HCT116 (cell line): Measurements from ENCODE around the gene ZNF507. TPM values are rescaled to one million over a fixed set of nuclear protein-coding genes. Genes with fewer than 3 reads are reported as not detected.

Source experiments
- ATAC-seq: fragments of 200-7000 bp; cut with Tn5 transposase; 2 replicates; pipeline ENCODE4 v1.9.1; 2020; ENCODE audit warnings: mild to moderate bottlenecking, moderate library complexity
- BruUV-seq: library from RNA; stranded (reverse); fragments of 400-500 nt; replicated peaks from 2 replicates; lab custom pipeline; 2021; lab: Mats Ljungman, UMichigan
- CTCF ChIA-PET: fragments of 300-600 bp; sonication (Branson Sonifier 250); formaldehyde crosslinking; loops from one replicate; lab custom pipeline; 2021; ENCODE audit warnings: antibody characterized with exemption; lab: Charles Lee
- POLR2A ChIA-PET: fragments of 300-600, 350-600 bp; sonication (Branson Sonifier 250); formaldehyde crosslinking; loops from one replicate; lab custom pipeline; 2021; ENCODE audit warnings: antibody characterized with exemption; lab: Charles Lee
- RAD21 ChIA-PET, 2 experiments: fragments of 300-600 bp; sonication (Branson Sonifier 250); formaldehyde crosslinking; loops; one replicate each; lab custom pipeline; 2023; ENCODE audit warnings: low total read pairs in 2 of 2; ENCODE audit not compliant: uncharacterized antibody in 2 of 2, unreplicated experiment in 2 of 2, low non-redundant PET in 1 of 2; lab: Charles Lee
- DNase-seq: peaks from one replicate; pipeline ENCODE4 v3.0.0-alpha.2; 2010; ENCODE audit warnings: low read depth, low spot score
- H2AFZ ChIP-seq: fragments of 200-600 bp; shearing (Covaris generic), sonication (generic); 2 replicates; pipeline ENCODE4 v1.6.1; 2017; ENCODE audit warnings: low read depth, mixed run types, mixed read lengths, antibody characterized with exemption, low read length; ENCODE audit not compliant: poor library complexity, severe bottlenecking
- H3K27ac ChIP-seq: 2 replicates; pipeline ENCODE4 v1.5.1; 2012; ENCODE audit warnings: low read depth, low read length
- H3K27me3 ChIP-seq: fragments of 200-600 bp; sonication (generic); 2 replicates; pipeline ENCODE4 v1.6.1; 2016; ENCODE audit warnings: mixed run types, low read length, mixed read lengths; ENCODE audit not compliant: insufficient read depth
- H3K36me3 ChIP-seq, 2 experiments: fragments of 200-500 bp in 1 of 2; fragments of 200-600 bp in 1 of 2; sonication (Bioruptor generic) in 1 of 2; sonication (generic) in 1 of 2; 2 replicates each; pipeline versions ENCODE4 v1.5.1 to v1.6.1; 2014 to 2016; ENCODE audit warnings: low read length in 2 of 2, inconsistent platforms in 1 of 2, mixed read lengths in 1 of 2, mixed run types in 1 of 2; ENCODE audit not compliant: insufficient read depth in 2 of 2, control insufficient read depth in 1 of 2
- H3K4me1 ChIP-seq, 2 experiments: fragments of 200-600 bp in 1 of 2; sonication (generic) in 1 of 2; 2 replicates each; pipeline versions ENCODE4 v1.5.1 to v1.6.1; 2012 to 2017; ENCODE audit warnings: low read length in 2 of 2, inconsistent platforms in 1 of 2, mild to moderate bottlenecking in 1 of 2, mixed read lengths in 1 of 2, mixed run types in 1 of 2, moderate library complexity in 1 of 2; ENCODE audit not compliant: insufficient read depth in 2 of 2, control insufficient read depth in 1 of 2
- H3K4me2 ChIP-seq: fragments of 200-600 bp; sonication (generic); 2 replicates; pipeline ENCODE4 v1.6.1; 2017; ENCODE audit warnings: mixed run types, low read length, mixed read lengths
- H3K4me3 ChIP-seq, 2 experiments: fragments of 200-600 bp in 1 of 2; sonication (generic) in 1 of 2; replicated peaks in 1 of 2; 2 replicates each; pipeline ENCODE4 v1.5.1; 2011 to 2016; ENCODE audit warnings: low read length in 2 of 2, control low read depth in 1 of 2, low read depth in 1 of 2, mild to moderate bottlenecking in 1 of 2, mixed read lengths in 1 of 2, mixed run types in 1 of 2
- H3K79me2 ChIP-seq: fragments of 200-600 bp; sonication (generic); 2 replicates; pipeline ENCODE4 v1.6.1; 2017; ENCODE audit warnings: mild to moderate bottlenecking, mixed run types, low read length, moderate library complexity, mixed read lengths; ENCODE audit not compliant: insufficient read depth
- H3K9ac ChIP-seq: fragments of 200-600 bp; sonication (generic); 2 replicates; pipeline ENCODE4 v1.6.1; 2016; ENCODE audit warnings: low read length, mixed read lengths
- H3K9me2 ChIP-seq: fragments of 200-600 bp; sonication (generic), shearing (Covaris generic); 2 replicates; pipeline ENCODE4 v1.6.1; 2017; ENCODE audit warnings: mixed run types, mild to moderate bottlenecking, moderate library complexity; ENCODE audit not compliant: insufficient read depth
- H3K9me3 ChIP-seq, 2 experiments: fragments of 200-500 bp in 1 of 2; fragments of 200-600 bp in 1 of 2; sonication (Bioruptor generic) in 1 of 2; sonication (generic) in 1 of 2; 2 replicates each; pipeline ENCODE4 v1.6.1; 2014 to 2017; ENCODE audit warnings: low read length in 2 of 2, mixed read lengths in 2 of 2, inconsistent platforms in 1 of 2, low read depth in 1 of 2, mild to moderate bottlenecking in 1 of 2, mixed run types in 1 of 2, moderate library complexity in 1 of 2; ENCODE audit not compliant: control insufficient read depth in 1 of 2, insufficient read depth in 1 of 2
- H4K20me1 ChIP-seq: fragments of 200-600 bp; sonication (generic), shearing (Covaris generic); 2 replicates; pipeline ENCODE4 v1.6.1; 2017; ENCODE audit warnings: mixed run types, mild to moderate bottlenecking, moderate library complexity; ENCODE audit not compliant: insufficient read depth
- ATF3 ChIP-seq: IDR thresholded peaks from 2 replicates; pipeline ENCODE4 v1.6.1; 2012
- CBX3 ChIP-seq: IDR thresholded peaks from 2 replicates; pipeline ENCODE4 v1.6.1; 2012; ENCODE audit warnings: low read depth
- CEBPB ChIP-seq: IDR thresholded peaks from 2 replicates; pipeline ENCODE4 v1.6.1; 2012; ENCODE audit warnings: low read depth
- EGR1 ChIP-seq: IDR thresholded peaks from 2 replicates; pipeline ENCODE4 v1.6.1; 2012; ENCODE audit warnings: low read depth
- ELF1 ChIP-seq: IDR thresholded peaks from 2 replicates; pipeline ENCODE4 v1.6.1; 2012; ENCODE audit warnings: low read depth, borderline replicate concordance
- EZH2 ChIP-seq: fragments of 200-600 bp; sonication (generic); IDR thresholded peaks from 2 replicates; pipeline ENCODE4 v1.6.1; 2017; ENCODE audit warnings: antibody characterized with exemption, mixed run types
- EZH2phosphoT487 ChIP-seq: fragments of 200-600 bp; IDR thresholded peaks from 2 replicates; pipeline ENCODE4 v1.6.1; 2018; ENCODE audit warnings: antibody characterized with exemption, borderline replicate concordance
- POLR2A ChIP-seq: IDR thresholded peaks from 2 replicates; pipeline ENCODE4 v1.7.0; 2011; ENCODE audit warnings: borderline replicate concordance; ENCODE audit not compliant: insufficient read depth, insufficient read length; ENCODE audit errors: extremely low read depth
- POLR2AphosphoS5 ChIP-seq: IDR thresholded peaks from 2 replicates; pipeline ENCODE4 v1.6.1; 2011; ENCODE audit warnings: mild to moderate bottlenecking, low read depth, low read length, moderate library complexity
- RAD21 ChIP-seq: IDR thresholded peaks from 2 replicates; pipeline ENCODE4 v1.6.1; 2012; ENCODE audit warnings: low read depth, mild to moderate bottlenecking
- SIN3A ChIP-seq: IDR thresholded peaks from 2 replicates; pipeline ENCODE4 v1.6.1; 2012; ENCODE audit warnings: low read depth
- SP1 ChIP-seq: IDR thresholded peaks from 2 replicates; pipeline ENCODE4 v1.6.1; 2012; ENCODE audit warnings: low read depth
- TCF7L2 ChIP-seq: IDR thresholded peaks from 2 replicates; pipeline ENCODE4 v1.7.0; 2011; ENCODE audit warnings: borderline replicate concordance, inconsistent platforms; ENCODE audit not compliant: insufficient read depth, insufficient read length; ENCODE audit errors: extremely low read depth
- YY1 ChIP-seq: IDR thresholded peaks from 2 replicates; pipeline ENCODE4 v1.6.1; 2011; ENCODE audit warnings: low read length, low read depth, moderate library complexity, mild to moderate bottlenecking; ENCODE audit not compliant: insufficient replicate concordance; ENCODE audit errors: extremely low read depth
- intact Hi-C: fragments of 100-400 bp; cut with micrococcal nuclease; formaldehyde crosslinking; loops from 2 replicates; pipeline ENCODE4 v1.10.0; 2022
- total RNA-seq: library from RNA; stranded (reverse); gene quantifications from one replicate; pipeline ENCODE4 v1.2.1, GENCODE V29; 2021; ENCODE audit not compliant: unreplicated experiment
- TF ChIP-seq, protein P1 (sequence below), 3 experiments: fragments of 200-600 bp in 1 of 3; sonication (generic) in 1 of 3; IDR thresholded peaks in 2 of 3; conservative IDR thresholded peaks in 1 of 3; 2 replicates each; pipeline ENCODE4 v1.5.1; 2012 to 2017; ENCODE audit warnings: low read depth in 2 of 3, low read length in 2 of 3, antibody characterized with exemption in 1 of 3, borderline replicate concordance in 1 of 3, control low read depth in 1 of 3, mild to moderate bottlenecking in 1 of 3, mixed read lengths in 1 of 3, mixed run types in 1 of 3, moderate library complexity in 1 of 3; ENCODE audit not compliant: insufficient read depth in 1 of 3
- TF ChIP-seq, protein P2 (sequence below): IDR thresholded peaks from 2 replicates; pipeline ENCODE4 v1.6.1; 2011; ENCODE audit warnings: mild to moderate bottlenecking, low read length, moderate library complexity; ENCODE audit not compliant: insufficient replicate concordance; ENCODE audit errors: extremely low read depth

Gene ZNF507
- total RNA-seq, 1 experiment from 2014 or later = 27.4 TPM

DNA sequence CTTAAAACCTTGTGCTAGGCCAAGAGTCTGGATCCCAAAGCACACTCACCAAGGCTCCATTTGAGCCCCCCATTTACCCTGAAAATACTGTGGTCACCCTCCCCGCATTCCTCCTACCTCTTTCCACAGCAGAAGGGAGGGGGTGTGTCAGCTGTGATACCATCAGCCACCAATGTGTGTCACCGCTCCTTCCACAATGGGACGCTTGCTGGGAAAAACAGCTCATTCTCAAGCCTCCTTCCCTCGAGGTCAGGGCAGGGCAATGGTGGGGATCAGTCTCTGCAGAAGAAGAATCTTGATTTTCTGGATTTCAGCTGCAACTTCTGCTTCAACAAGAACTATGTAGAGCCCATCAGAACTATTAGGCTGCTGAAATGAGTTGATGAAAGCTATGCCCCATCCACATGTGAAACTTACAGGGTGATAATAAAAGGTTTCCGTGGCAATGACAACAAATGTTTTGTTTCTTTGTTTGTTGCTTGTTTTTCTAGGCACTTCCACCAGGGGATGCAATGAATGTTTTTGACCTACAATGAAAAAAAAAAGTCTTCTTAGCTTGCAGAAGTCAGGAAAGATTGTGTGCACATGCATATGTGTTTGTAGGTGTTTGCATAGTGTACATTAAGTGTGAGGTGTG lies 26.4 kb upstream of the ZNF507 start:
- Histone ChIP-seq H3K27me3 (peaks cover 3% of the 10 kb centered on the region), H3K36me3 (no peaks in the 10 kb centered on the region), H4K20me1 (no peaks in the 10 kb centered on the region), H3K9ac (no peak overlapping the region), H3K4me1 (peaks cover 0 to 6% of the 10 kb centered on the region in 2 experiments; a peak in 2 of 4 replicates), H2AFZ (no peak overlapping the region), H3K9me3 (no peaks in the 10 kb centered on the region), H3K27ac (no peak overlapping the region), H3K79me2 (no peaks in the 10 kb centered on the region), H3K9me2 (no peaks in the 10 kb centered on the region), H3K4me3 (no peak overlapping the region), H3K4me2 (peak overlapping the region; percentile 5; the same call in 1 of the 2 replicates)
- POLR2A ChIA-PET = interaction anchor here (0.6 to 0.8 kb wide), 3 partner anchors 18 to 1983 kb away, joined by 3 to 6 read pairs (median 3); no protein-coding TSS in a partner anchor
- CTCF ChIA-PET = interaction anchor here (0.6 to 1.5 kb wide), 6 partner anchors 9 to 251 kb away, joined by 3 to 7 read pairs (median 4); no protein-coding TSS in a partner anchor
- ATAC-seq (peak; percentile 93), DNase-seq (peak; percentile 8)
- BruUV-seq = no TSS peak
- intact Hi-C loops = no loop called here
- RAD21 ChIA-PET = no interaction called here
- no peak for TF ChIP-seq TCF7L2
- peak; percentile 8; the same call in 1 of the 2 replicates for TF ChIP-seq RAD21
- TF ChIP-seq, protein P1, sequence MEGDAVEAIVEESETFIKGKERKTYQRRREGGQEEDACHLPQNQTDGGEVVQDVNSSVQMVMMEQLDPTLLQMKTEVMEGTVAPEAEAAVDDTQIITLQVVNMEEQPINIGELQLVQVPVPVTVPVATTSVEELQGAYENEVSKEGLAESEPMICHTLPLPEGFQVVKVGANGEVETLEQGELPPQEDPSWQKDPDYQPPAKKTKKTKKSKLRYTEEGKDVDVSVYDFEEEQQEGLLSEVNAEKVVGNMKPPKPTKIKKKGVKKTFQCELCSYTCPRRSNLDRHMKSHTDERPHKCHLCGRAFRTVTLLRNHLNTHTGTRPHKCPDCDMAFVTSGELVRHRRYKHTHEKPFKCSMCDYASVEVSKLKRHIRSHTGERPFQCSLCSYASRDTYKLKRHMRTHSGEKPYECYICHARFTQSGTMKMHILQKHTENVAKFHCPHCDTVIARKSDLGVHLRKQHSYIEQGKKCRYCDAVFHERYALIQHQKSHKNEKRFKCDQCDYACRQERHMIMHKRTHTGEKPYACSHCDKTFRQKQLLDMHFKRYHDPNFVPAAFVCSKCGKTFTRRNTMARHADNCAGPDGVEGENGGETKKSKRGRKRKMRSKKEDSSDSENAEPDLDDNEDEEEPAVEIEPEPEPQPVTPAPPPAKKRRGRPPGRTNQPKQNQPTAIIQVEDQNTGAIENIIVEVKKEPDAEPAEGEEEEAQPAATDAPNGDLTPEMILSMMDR (IDR thresholded peaks at IDR 0.05 in 2 of 3, conservative IDR thresholded peaks at IDR 0.05 in 1 of 3; ENCODE audit: borderline replicate concordance in 1 of 3, insufficient read depth in 1 of 3, low read depth in 2 of 3, low read length in 2 of 3) = peak in 2 of 3 experiments; percentile 25 to 31; a peak in 4 of 6 replicates
- no peak for TF ChIP-seq SIN3A
- TF ChIP-seq, protein P2, sequence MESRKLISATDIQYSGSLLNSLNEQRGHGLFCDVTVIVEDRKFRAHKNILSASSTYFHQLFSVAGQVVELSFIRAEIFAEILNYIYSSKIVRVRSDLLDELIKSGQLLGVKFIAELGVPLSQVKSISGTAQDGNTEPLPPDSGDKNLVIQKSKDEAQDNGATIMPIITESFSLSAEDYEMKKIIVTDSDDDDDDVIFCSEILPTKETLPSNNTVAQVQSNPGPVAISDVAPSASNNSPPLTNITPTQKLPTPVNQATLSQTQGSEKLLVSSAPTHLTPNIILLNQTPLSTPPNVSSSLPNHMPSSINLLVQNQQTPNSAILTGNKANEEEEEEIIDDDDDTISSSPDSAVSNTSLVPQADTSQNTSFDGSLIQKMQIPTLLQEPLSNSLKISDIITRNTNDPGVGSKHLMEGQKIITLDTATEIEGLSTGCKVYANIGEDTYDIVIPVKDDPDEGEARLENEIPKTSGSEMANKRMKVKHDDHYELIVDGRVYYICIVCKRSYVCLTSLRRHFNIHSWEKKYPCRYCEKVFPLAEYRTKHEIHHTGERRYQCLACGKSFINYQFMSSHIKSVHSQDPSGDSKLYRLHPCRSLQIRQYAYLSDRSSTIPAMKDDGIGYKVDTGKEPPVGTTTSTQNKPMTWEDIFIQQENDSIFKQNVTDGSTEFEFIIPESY = no peak
- TF ChIP-seq EZH2 = no peak
- TF ChIP-seq POLR2AphosphoS5 = no peak
- TF ChIP-seq POLR2A = no peak
- no peak for TF ChIP-seq ELF1
- TF ChIP-seq EZH2phosphoT487 = no peak
- TF ChIP-seq CEBPB = no peak
- TF ChIP-seq SP1 = no peak
- no peak for TF ChIP-seq YY1
- TF ChIP-seq CBX3 = no peak
- TF ChIP-seq ATF3 = no peak
- TF ChIP-seq EGR1 = no peak
